Heart right ventricle (tissue), 16 donors: ENCODE measurements around the gene PCAT7. TPM values are rescaled to one million over a fixed set of nuclear protein-coding genes. Genes with fewer than 3 reads are reported as not detected.

ENCODE experiments used
- ATAC-seq, 8 donors: fragments of 200-7000 bp; cut with Tn5 transposase; one replicate each; pipeline ENCODE4 v1.9.1; 2020; ENCODE audit warnings: mild to moderate bottlenecking in 8 of 8, moderate library complexity in 8 of 8, moderate number of reproducible peaks in 1 of 8
- DNase-seq, 2 donors: peaks; one replicate each; pipeline ENCODE4 v3.0.0-alpha.2; 2020
- H3K27ac ChIP-seq, 10 donors: fragments of 200-600 bp; sonication (generic) in 2 of 10; one replicate each; pipeline versions ENCODE4 v1.5.0 to v1.8.0; 2020 to 2022; ENCODE audit warnings: mild to moderate bottlenecking in 3 of 10
- H3K27me3 ChIP-seq, 7 donors: fragments of 200-600 bp; one replicate each; pipeline ENCODE4 v1.8.0; 2021 to 2022; ENCODE audit warnings: mild to moderate bottlenecking in 2 of 7
- H3K36me3 ChIP-seq, 9 donors: fragments of 200-600 bp; sonication (generic) in 1 of 9; one replicate each; pipeline versions ENCODE4 v1.5.0 to v1.8.0; 2020 to 2022; ENCODE audit warnings: mild to moderate bottlenecking in 2 of 9
- H3K4me1 ChIP-seq, 9 donors: fragments of 200-600 bp; sonication (generic) in 1 of 9; one replicate each; pipeline versions ENCODE4 v1.5.0 to v1.8.0; 2020 to 2022; ENCODE audit warnings: mild to moderate bottlenecking in 4 of 9
- H3K4me3 ChIP-seq, 10 donors: fragments of 200-600 bp; sonication (generic) in 2 of 10; one replicate each; pipeline versions ENCODE4 v1.5.0 to v1.8.0; 2020 to 2022; ENCODE audit warnings: mild to moderate bottlenecking in 7 of 10, moderate library complexity in 2 of 10
- H3K9me3 ChIP-seq, 11 donors: fragments of 200-600 bp in 10 of 11; sonication (generic) in 2 of 11; one replicate each; pipeline versions ENCODE4 v1.5.0 to v1.8.0; 2013 to 2022; ENCODE audit warnings: mild to moderate bottlenecking in 2 of 11, control low read depth in 1 of 11, moderate library complexity in 1 of 11
- WGBS, 2 donors: extraction: QIAGEN DNeasy Blood & Tissue Kit; methylation state at CpG; one replicate each; pipeline ENCODE4 v1.1.7; 2013; ENCODE audit warnings: inconsistent platforms in 1 of 2; 5-methylcytosine and 5-hydroxymethylcytosine counted together
- intact Hi-C, 10 donors: fragments of 100-400 bp; cut with DNase I; formaldehyde crosslinking; loops; one replicate each; pipeline versions ENCODE4 v1.11.1 to v1.14.2; 2022
- polyA plus RNA-seq, 2 donors: library from polyadenylated mRNA; stranded (reverse); fragments of 200-250 nt; gene quantifications; one replicate each; pipeline ENCODE4 v1.2.3, GENCODE V29; 2013
- total RNA-seq, 10 donors: library from RNA; stranded (reverse); fragmentation: NEBNext Ultra II Directional in 3 of 10; extraction: Animal tissue kit (Norgen Biotek cat#: 25700) in 3 of 10; gene quantifications; one replicate each; pipeline versions ENCODE4 v1.2.1 to v1.2.4, GENCODE V29; 2021 to 2023
- TF ChIP-seq, protein P1 (sequence below), 9 donors: fragments of 200-600 bp; sonication (generic) in 2 of 9; IDR thresholded peaks; one replicate each; pipeline versions ENCODE4 v1.5.0 to v1.8.0; 2021 to 2022; ENCODE audit warnings: antibody characterized with exemption in 9 of 9, mild to moderate bottlenecking in 5 of 9, moderate library complexity in 1 of 9
- donor health status: Arrhythmogenic right ventricular cardiomyopathy.
- donor health status: ischemic (EF 13 %, LVEDD 7.1; RV severe dilation, severe dysfunction).
- donor health status: healthy with polysubstance abuse.
- donor health status: DM: no; HTN: yes; CAD: no.
- donor health status: DM: no; HTN: no; CAD: no.
- donor health status: ischemic (EF 25% LVEDD 6.9; RV normal size, moderate dysfunction).
- donor health status: ischemic (EF 25% LVEDD 5.7; RV mildly dilated, moderate dysfunction).
- donor health status: healthy.
- donor health status: DM: yes; HTN: yes; CAD: no.
- donor health status: Ischemic cardiomyopathy.
- donor health status: ischemic (EF 35%, LVEDD 5.7; RV mildly dilated, moderate dysfunction).
- donor health status: nonischemic (EF 11% LVEDD 7.7; RV severe dilation, severe dysfunction).
- donor health status: DM: yes; HTN: yes; CAD: no.
- donor health status: PGD.
- donor health status: ischemic (EF 29% LVEDD 5.4; RV normal size, mild dysfunction).
- donor health status: nonischemic (EF 23%, LVEDD 6.1; RV moderate dilation, normal function).

PCAT7 gene
- total and polyA plus RNA-seq, 12 donors, result 0.13 TPM; not detected in 10

DNA sequence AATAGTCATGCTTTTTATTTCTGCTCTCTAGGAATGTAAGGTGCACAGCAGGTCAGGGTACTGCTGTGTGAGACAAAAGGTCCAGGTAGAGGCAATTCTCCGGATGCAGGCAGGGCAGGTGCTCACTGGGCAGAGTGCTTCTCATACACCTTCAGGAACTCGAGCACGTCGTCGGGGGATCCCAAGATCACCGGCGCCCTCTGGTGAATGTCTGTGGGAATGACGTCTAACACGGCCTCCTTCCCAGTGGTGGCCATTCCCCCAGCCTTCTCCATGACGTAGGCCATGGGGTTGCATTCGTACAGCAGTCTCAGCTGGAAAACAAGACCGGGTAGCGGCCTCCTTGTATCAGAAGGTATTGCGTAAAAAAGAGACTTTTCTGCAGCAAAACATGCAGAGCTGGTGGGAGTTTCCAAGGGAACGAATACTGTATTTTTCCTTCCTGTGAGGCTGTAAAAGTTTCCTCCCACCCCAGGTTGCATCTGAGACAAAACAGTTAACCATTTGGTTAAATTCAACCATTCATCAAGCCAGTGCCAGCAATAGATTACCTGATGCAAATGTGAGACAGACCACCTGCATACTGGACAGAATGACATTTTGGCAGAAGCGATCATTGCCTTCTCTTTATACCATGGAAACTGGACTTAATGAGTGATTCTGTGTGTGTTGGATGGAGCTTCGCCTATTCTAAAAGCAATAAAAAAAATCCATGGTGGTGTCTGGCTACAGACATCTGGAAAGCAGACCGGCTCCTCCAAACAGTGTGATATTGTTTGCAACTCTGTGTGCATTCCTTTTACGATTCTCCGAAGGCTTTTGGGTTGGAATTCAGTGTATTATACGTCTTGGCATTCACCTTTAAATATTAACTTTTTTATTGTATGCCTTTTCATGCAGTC is 48.6 kb downstream of the PCAT7 start:
- H3K27me3 ChIP-seq, result peaks cover 0 to 21% (median 6%) of the 10 kb centered on the region in 7 donors
- intact Hi-C loops, result no loop called here
- 27 to 31% methylated on average over 21 of the region's 21 CpGs for WGBS, 2 donors
- TF ChIP-seq, protein P1, sequence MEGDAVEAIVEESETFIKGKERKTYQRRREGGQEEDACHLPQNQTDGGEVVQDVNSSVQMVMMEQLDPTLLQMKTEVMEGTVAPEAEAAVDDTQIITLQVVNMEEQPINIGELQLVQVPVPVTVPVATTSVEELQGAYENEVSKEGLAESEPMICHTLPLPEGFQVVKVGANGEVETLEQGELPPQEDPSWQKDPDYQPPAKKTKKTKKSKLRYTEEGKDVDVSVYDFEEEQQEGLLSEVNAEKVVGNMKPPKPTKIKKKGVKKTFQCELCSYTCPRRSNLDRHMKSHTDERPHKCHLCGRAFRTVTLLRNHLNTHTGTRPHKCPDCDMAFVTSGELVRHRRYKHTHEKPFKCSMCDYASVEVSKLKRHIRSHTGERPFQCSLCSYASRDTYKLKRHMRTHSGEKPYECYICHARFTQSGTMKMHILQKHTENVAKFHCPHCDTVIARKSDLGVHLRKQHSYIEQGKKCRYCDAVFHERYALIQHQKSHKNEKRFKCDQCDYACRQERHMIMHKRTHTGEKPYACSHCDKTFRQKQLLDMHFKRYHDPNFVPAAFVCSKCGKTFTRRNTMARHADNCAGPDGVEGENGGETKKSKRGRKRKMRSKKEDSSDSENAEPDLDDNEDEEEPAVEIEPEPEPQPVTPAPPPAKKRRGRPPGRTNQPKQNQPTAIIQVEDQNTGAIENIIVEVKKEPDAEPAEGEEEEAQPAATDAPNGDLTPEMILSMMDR (IDR thresholded peaks at IDR 0.05), result peak; percentile 15 to 78 (median 54)
- no peaks in the 10 kb centered on the region for H3K9me3 ChIP-seq
- DNase-seq (peak; percentile 44 to 55), ATAC-seq (peak; percentile 38 to 91 (median 69))
- no peaks in the 10 kb centered on the region for H3K36me3 ChIP-seq
- H3K4me3 ChIP-seq, result no peak overlapping the region
- H3K4me1 ChIP-seq, result peaks cover 0 to 4% (median 0%) of the 10 kb centered on the region in 9 donors
- no peak overlapping the region for H3K27ac ChIP-seq

GRCh38 chr9:94606646-94607422 is 52.0 kb downstream of the PCAT7 start:
- Histone ChIP-seq H3K27ac (no peak overlapping the region), H3K27me3 (peaks cover 0 to 29% (median 6%) of the 10 kb centered on the region in 7 donors), H3K9me3 (no peaks in the 10 kb centered on the region), H3K4me1 (peaks cover 0 to 4% (median 0%) of the 10 kb centered on the region in 9 donors), H3K4me3 (no peak overlapping the region), H3K36me3 (no peaks in the 10 kb centered on the region)
- intact Hi-C loops, result no loop called here
- DNase-seq, result no peak
- no peak for ATAC-seq
- WGBS, 2 donors, result 87 to 95% methylated on average over 24 of the region's 24 CpGs
- TF ChIP-seq, protein P1 (IDR thresholded peaks at IDR 0.05), result no peak

DNA sequence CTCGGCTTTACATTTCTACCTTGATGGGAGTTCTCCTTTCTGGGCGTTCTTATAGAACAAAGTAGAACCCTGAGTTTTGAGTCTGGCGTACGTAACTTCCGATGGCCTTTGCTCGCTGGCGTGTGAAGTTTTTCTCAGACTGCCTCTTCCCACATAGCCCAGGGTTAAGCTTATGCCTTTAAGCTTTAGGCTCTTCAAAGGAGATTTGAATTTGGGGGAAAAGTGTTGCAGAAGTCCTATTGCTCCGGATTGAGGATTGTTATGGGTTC is 52.5 kb downstream of the PCAT7 start:
- 95 to 97% methylated on average over 8 of the region's 8 CpGs for WGBS, 2 donors
- TF ChIP-seq, protein P1 (IDR thresholded peaks at IDR 0.05), result no peak
- no peak overlapping the region for H3K27ac ChIP-seq
- no peak for DNase-seq
- H3K4me1 ChIP-seq, result peaks cover 0 to 4% (median 0%) of the 10 kb centered on the region in 9 donors
- ATAC-seq, result no peak
- H3K9me3 ChIP-seq, result no peaks in the 10 kb centered on the region
- intact Hi-C loops, result no loop called here
- H3K4me3 ChIP-seq, result no peak overlapping the region
- H3K27me3 ChIP-seq, result peaks cover 0 to 34% (median 7%) of the 10 kb centered on the region in 7 donors
- H3K36me3 ChIP-seq, result no peaks in the 10 kb centered on the region

GRCh38 chr9:94610181-94610606 is 55.3 kb downstream of the PCAT7 start:
- TF ChIP-seq, protein P1 (IDR thresholded peaks at IDR 0.05), result no peak
- intact Hi-C loops, result no loop called here
- 33 to 39% methylated on average over 6 of the region's 6 CpGs for WGBS, 2 donors

More at GRCh38 chr9:94610181-94610606, 55.3 kb downstream of the PCAT7 start:
- Histone ChIP-seq H3K4me3 (no peak overlapping the region), H3K27me3 (peaks cover 0 to 26% (median 7%) of the 10 kb centered on the region in 7 donors), H3K9me3 (no peaks in the 10 kb centered on the region), H3K27ac (no peak overlapping the region), H3K36me3 (no peaks in the 10 kb centered on the region), H3K4me1 (no peaks in the 10 kb centered on the region)
- ATAC-seq, result peak in 2 of 8 donors; percentile 24 to 29
- DNase-seq, result no peak
